OCI-M1 (cell line): ENCODE results near the gene ASXL1.
"Not testable (repeated sequence)": the region's sequence is repeated elsewhere in the genome, so short reads cannot be mapped to it uniquely, and the experiment has no call there.

Experiments used
- DNase-seq: peaks from one replicate; lab custom pipeline; 2025; lab: John Stamatoyannopoulos, UW

The ASXL1 gene

GRCh38 chr20:32407131-32407750 lies 49.1 kb downstream of the ASXL1 start:
- DNase-seq: not testable (repeated sequence)

GRCh38 chr20:32411955-32412706 lies 54.0 kb downstream of the ASXL1 start:
- DNase-seq: peak; percentile 79

- no peak for DNase-seq
Measured at GRCh38 chr20:32415494-32415893, 57.4 kb downstream of the ASXL1 start.

GRCh38 chr20:32416206-32416605 lies 58.1 kb downstream of the ASXL1 start:
- no peak for DNase-seq

GRCh38 chr20:32418376-32418775 lies 60.2 kb downstream of the ASXL1 start:
- DNase-seq: no peak

GRCh38 chr20:32421290-32421689 lies 63.2 kb downstream of the ASXL1 start:
- DNase-seq: no peak

GRCh38 chr20:32427996-32428395 lies 69.9 kb downstream of the ASXL1 start:
- no peak for DNase-seq

GRCh38 chr20:32429343-32429742 lies 71.2 kb downstream of the ASXL1 start:
- no peak for DNase-seq

DNA sequence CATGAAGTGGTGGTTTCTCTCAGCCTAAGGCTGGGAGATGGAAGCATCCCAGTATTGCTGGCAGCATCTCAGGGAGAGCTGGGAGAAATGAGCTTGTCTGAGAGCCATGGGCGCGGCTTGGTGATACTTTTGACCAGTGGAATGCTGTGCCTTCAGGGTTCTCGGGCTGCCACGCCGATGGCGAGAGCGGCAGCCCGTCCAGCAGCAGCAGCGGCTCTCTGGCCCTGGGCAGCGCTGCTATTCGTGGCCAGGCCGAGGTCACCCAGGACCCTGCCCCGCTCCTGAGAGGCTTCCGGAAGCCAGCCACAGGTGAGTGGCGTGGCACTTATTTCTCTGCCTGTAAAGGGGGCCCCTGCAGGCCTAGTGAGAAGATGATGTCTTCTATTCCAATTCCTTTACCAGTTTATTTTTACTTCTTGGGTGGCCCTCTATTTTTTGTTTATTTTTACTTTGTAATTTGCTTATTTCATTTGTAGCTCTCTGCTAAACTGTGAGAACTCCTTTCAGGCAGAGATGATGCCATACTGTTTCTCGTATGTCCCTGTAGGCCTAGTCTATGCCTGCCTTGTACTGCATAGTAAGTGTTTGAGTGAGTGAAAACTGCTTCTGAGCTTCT lies 71.7 kb downstream of the ASXL1 start:
- no peak for DNase-seq

GRCh38 chr20:32431457-32431856 lies 73.3 kb downstream of the ASXL1 start:
- DNase-seq: no peak

DNA sequence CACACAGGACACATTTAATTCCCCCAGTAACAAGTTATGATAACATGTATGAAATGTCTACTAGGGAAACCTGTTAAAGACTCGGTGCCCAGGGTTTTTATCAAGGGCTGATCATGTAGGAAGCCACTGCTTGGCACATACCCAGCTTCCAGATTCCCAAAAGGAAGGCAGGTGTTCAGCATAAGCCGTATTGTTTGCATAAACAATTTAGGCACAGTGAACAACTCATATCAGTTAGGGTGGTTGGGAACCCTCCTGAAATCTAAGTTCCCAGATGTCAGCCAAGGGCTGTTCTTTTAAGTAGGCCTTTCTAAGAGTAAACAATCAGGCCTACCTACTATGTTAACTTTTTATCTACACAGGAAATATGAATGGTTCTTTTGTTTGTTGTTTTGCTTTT lies 74.1 kb downstream of the ASXL1 start:
- no peak for DNase-seq

GRCh38 chr20:32433311-32434021 lies 75.3 kb downstream of the ASXL1 start:
- no peak for DNase-seq

DNA sequence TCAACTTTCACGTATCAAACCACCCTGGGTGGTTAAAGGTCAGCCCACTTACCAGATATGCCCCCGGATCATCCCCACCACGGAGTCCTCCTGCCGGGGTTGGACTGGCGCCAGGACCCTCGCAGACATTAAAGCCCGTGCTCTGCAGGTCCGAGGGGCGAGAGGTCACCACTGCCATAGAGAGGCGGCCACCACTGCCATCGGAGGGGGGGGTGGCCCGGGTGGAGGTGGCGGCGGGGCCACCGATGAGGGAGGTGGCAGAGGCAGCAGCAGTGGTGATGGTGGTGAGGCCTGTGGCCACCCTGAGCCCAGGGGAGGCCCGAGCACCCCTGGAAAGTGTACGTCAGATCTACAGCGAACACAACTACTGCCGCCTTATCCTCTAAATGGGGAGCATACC lies 76.3 kb downstream of the ASXL1 start:
- no peak for DNase-seq

- DNase-seq: no peak
Measured at GRCh38 chr20:32435449-32436107, 77.4 kb downstream of the ASXL1 start.

DNA sequence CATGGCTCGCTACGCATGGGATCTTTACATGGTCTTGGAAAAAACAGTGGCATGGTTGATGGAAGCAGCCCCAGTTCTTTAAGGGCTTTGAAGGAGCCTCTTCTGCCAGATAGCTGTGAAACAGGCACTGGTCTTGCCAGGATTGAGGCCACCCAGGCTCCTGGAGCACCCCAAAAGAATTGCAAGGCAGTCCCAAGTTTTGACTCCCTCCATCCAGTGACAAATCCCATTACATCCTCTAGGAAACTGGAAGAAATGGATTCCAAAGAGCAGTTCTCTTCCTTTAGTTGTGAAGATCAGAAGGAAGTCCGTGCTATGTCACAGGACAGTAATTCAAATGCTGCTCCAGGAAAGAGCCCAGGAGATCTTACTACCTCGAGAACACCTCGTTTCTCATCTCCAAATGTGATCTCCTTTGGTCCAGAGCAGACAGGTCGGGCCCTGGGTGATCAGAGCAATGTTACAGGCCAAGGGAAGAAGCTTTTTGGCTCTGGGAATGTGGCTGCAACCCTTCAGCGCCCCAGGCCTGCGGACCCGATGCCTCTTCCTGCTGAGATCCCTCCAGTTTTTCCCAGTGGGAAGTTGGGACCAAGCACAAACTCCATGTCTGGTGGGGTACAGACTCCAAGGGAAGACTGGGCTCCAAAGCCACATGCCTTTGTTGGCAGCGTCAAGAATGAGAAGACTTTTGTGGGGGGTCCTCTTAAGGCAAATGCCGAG lies 78.2 kb downstream of the ASXL1 start:
- DNase-seq: no peak

DNA sequence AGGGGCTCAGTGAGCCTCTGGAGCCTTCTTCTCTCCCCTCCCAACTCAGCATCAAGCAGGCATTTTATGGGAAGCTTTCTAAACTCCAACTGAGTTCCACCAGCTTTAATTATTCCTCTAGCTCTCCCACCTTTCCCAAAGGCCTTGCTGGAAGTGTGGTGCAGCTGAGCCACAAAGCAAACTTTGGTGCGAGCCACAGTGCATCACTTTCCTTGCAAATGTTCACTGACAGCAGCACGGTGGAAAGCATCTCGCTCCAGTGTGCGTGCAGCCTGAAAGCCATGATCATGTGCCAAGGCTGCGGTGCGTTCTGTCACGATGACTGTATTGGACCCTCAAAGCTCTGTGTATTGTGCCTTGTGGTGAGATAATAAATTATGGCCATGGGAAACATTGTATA lies 78.8 kb downstream of the ASXL1 start:
- DNase-seq: no peak

DNA sequence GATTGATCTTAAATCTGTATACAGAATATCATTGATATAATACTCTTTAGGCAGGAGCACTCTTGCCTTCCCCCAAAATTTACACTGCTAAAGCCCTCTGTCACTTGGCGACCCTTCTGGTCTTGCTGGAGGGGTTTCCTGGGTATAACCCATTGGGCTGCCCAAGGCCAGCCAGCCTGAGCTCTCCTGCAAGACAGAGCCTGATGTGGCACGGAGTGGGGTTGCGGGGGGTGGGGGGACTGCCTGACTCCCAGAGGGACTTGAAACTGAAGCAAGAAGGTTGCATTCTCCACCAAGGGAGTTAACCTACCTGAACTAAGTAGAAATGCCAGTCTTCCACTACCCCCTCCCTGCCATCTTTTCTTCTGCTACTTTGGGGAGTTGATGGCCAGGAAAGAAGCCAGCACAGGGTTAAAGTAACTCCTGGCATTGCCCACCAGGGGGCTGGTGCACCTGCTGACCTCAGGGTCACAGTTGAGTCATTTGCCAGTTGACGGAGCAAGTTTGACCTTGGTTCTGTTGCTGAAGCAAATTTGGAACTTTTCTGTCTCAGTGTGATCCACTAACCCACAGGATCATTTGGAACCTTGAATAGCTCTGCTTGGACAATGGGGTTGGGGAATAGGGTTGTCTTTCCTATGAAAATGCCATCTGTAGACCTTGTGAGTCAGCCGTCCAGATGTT lies 79.4 kb downstream of the ASXL1 start:
- DNase-seq: peak; percentile 6

DNA sequence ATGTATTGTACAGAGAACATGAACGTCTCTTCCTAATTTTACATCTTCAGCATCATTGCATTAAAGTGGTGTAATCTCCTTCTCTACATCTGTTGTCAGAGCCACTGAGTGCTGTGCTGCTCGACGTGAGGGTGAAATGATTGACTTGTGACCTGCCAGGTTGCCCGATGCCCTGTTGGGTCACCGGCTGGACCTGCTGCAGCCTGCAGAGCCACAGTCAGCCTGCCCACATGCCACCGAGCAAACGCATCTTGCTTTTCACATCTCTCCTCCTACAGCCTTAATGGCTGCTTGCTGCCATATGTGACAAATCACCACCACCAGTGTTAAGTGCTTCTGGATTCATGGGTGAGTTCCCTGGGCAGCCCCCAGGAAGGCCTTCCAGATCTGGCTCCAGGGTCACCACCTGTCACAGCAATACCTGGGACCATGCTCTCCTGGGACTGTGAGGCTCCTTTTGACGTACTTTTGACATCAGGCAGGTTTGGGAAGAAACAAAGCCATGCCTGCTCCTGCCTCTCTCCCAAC lies 80.3 kb downstream of the ASXL1 start:
- no peak for DNase-seq

DNA sequence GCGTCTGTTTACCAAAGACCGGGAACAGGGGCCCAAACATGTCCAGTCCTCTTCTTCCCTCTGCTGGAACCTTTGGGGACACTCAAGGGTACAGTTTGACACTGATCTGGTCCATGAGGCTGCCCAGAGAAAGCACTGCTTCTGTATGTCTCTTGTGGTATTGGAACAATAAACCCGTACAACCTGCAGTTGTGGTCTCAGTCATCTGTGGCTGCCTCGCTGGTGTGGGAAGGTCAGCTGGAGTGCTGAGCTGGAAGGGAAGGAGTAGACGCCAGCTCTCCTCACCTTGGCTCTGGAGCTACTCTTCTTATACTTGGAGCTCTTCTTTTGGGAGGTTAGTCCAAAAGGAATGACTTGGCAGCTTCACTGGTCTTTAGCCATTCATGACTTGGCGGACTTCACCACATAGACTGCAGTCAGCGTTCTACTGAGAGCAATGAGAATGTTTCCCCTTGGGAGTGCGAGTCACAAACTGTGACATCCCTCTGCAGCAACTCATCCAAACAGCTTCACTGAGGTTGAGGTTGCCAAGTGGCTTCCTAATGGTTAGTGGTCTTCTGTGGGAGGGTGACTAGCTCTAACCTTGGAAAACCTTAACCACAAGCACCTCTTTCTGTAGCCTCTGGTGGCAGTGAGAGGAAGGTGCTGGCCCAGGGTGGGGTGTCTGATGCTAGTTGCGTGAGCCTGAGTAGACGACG lies 81.2 kb downstream of the ASXL1 start:
- peak; percentile 39 for DNase-seq
